GM19397 (cell line): ENCODE measurements around the gene ARL2.
"Not testable (repeated sequence)": the region's sequence is repeated elsewhere in the genome, so short reads cannot be mapped to it uniquely, and the experiment has no call there.

Experiments used
- ATAC-seq: cut with Tn5 transposase; IDR thresholded peaks from one replicate; pipeline ENCODE4 v1.9.1; 2021; ENCODE audit warnings: mild to moderate bottlenecking, moderate library complexity; ENCODE audit not compliant: unreplicated experiment

Gene ARL2

GRCh38 chr11:65003968-65004367 lies 10.0 kb upstream of the ARL2 start:
- ATAC-seq = not testable (repeated sequence)

- ATAC-seq = no peak
These were observed 5.9 kb upstream of the ARL2 start for GRCh38 chr11:65008016-65008415.

GRCh38 chr11:65008873-65009272 lies 5.1 kb upstream of the ARL2 start:
- no peak for ATAC-seq

DNA sequence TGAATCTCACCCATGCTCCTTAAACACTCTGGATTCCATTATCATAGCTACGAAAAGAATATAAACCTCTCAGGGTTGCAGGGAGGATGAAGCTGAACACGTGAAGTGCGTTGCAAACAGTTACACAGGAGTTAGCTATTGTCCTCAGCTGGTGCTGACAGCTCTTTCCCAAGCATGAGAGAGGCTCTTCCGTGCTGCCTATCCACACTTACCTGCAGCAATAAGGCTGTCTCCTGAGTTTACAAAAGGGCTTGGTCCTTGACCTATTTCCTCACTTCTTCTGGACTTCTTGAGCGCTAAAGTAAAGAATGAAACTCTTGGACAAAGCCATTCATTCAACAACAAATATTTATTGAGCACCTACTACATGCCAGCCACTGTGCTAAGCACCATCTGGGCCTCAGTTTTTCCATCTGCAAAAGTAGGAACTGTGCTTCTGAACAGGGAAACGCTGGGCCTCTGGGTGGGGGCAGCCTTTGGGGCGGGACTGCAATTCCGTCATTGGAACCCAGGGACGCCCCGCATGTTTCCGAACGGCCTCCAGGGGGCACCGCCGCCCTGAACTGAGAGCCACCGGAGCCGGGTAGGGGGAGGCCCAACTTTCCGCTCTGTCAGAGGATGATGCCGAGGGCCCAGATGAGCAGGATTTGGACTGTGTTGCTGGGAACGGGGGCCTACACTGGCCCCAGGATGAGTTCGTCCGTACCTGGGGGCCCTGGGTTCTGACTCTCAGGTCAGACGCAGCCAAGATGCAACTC lies 651 bp upstream of the ARL2 start:
- peak; percentile 71 for ATAC-seq

- no peak for ATAC-seq
These were observed 817 bp downstream of the ARL2 start for GRCh38 chr11:65014726-65015227.

- no peak for ATAC-seq
These were observed 2.7 kb downstream of the ARL2 start for GRCh38 chr11:65016705-65017104.

DNA sequence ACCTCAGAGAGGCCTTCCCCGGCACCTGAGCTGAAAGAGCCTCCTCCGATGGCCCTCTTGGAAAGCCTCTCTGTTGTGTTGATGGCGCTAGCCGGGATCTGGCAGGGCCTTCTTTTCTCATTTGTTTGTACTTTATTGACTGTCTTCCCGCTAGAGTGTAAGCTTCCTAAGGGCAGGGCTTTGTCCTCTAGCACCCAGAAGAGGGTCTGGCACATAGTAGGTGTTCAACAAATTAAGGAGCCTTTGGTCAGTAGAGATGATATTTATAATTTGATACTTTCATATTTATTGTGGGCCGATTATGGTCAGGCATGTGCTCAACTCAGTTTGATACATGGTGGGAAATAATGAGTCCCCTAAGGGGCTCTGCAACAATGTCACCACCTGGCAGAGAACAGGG lies 4.0 kb downstream of the ARL2 start:
- ATAC-seq = no peak

DNA sequence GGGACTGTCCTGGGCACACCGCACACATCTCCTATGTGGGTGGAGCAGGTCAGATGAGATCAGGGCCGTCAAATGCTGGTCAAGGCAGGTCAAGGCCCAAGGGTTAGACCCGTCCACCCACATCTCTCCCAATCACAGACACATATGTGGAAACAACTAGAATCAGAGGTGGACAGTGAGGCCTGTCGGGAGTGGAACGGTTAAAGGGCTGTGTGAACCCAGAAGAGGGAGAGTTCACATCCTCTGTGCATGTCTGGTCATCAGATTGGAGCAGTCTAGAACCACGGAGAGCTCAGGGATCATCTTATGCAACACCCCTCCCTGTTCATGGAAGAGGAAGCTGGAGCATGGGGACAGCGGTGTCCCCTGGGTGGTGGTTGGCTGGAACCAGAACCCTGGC lies 5.9 kb downstream of the ARL2 start:
- no peak for ATAC-seq

GRCh38 chr11:65021003-65021402 lies 7.0 kb downstream of the ARL2 start:
- no peak for ATAC-seq

DNA sequence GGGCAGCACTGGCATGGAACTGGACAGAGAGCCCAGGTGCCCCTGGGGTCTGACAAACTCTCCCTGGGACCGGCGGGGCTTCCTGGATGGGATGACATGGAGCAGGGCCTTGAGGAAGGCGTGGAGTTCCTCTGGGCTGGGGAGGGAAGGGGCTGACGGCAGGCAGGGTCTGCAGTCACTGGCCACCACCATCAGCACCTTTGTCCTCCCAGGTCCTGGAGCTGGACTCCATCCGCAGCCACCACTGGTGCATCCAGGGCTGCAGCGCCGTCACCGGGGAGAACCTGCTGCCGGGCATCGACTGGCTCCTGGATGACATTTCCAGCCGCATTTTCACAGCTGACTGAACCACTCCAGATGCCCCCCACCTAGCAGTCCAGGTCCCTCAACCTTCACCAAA lies 7.5 kb downstream of the ARL2 start:
- ATAC-seq = no peak

DNA sequence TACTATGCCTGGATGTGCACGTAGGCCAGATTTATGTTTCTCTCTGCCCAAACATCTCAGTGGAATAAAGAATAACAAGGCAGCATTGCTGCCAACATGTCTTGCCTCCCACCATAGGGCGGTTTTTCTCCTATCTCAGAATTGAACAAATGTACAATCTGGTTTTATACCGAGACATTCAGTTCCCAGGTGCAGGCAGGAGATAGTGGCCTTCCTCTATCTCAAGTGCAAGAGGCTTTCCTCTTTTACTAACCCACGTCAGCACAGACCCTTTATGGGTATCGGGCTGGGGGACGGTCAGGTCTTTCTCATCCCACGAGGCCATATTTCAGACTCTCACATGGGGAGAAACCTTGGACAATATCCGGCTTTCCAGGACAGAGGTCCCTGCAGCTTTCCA lies 9.5 kb downstream of the ARL2 start:
- ATAC-seq = not testable (repeated sequence)

DNA sequence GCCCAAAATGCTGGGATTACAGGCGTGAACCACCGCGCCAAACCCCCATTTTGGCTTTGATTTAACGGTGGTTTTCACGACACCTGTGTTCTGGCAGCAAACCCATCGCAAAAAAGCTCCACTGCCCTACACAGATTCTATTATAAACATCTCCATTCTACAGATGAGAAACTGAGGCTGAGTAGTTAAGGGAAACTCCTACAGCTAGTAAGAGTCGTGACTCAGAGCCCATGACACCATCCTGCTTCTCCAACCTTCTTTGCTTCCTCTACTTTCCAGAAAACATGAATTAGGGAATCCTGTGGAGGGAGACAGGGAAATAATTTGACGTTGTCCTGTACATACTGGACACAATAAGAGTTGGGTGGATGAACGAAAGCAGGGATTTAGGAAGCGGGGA lies 12.8 kb downstream of the ARL2 start:
- no peak for ATAC-seq

- peak; percentile 81 for ATAC-seq
These were observed 13.5 kb downstream of the ARL2 start, which contains the start of gene SNX15 for GRCh38 chr11:65027213-65028067. SNX15 (plus strand) TSS chr11:65027439; CDS start chr11:65027538, 99 bp downstream.

DNA sequence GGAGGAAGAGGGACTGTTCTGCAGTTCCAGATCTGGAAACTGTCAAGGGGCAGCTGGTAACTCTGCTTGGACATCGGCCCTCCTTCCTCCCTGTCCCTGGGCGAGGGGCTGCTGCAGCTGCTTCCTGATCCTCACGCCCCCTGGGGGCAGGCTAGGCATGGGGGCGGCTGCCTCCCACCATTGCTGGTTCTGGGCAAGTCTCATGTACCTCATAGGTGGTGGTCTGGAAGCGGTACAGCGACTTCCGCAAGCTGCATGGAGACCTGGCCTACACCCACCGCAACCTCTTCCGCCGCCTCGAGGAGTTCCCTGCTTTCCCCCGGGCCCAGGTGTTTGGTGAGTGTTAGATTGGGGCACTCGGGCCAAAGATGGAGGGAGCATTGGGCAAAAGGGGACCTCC lies 18.3 kb downstream of the ARL2 start:
- ATAC-seq = no peak

DNA sequence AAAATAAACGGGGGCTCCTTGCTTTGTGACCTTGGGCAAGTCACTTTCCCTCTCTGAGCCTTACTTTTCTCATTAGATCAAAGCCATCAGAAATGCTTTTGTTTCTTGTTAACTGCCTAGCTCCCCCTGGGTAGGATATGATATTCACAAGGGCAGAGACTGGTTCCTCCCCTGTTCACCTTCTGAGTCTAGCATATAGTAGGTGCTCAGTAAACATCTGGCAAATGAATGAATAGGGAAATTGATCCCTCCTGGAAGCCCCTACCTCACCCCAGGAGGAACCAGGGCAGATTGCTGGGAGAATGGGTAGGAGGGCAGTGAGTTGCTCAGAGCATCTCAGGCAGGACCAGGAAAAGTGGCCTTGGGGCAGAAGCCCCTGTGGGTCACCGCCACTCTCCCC lies 20.5 kb downstream of the ARL2 start:
- ATAC-seq = no peak

GRCh38 chr11:65035579-65035978 lies 21.6 kb downstream of the ARL2 start:
- no peak for ATAC-seq

- ATAC-seq = no peak
These were observed 23.0 kb downstream of the ARL2 start for GRCh38 chr11:65036931-65037330.

DNA sequence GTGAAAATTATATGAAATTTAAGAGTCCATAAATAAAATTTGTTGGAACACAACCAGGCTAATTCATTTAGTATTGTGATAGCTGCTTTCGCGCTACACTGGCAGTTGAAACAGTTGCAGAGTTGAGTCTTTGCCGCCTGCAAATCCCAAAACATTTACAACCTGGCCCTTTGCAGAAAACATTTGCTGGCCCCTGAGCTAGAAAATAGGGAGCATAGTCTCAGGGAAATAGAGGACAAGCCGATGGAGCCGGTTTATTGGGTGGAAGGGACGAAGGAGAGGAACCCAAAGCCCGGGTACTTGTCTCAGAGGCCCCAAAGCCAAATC lies 26.5 kb downstream of the ARL2 start:
- no peak for ATAC-seq

DNA sequence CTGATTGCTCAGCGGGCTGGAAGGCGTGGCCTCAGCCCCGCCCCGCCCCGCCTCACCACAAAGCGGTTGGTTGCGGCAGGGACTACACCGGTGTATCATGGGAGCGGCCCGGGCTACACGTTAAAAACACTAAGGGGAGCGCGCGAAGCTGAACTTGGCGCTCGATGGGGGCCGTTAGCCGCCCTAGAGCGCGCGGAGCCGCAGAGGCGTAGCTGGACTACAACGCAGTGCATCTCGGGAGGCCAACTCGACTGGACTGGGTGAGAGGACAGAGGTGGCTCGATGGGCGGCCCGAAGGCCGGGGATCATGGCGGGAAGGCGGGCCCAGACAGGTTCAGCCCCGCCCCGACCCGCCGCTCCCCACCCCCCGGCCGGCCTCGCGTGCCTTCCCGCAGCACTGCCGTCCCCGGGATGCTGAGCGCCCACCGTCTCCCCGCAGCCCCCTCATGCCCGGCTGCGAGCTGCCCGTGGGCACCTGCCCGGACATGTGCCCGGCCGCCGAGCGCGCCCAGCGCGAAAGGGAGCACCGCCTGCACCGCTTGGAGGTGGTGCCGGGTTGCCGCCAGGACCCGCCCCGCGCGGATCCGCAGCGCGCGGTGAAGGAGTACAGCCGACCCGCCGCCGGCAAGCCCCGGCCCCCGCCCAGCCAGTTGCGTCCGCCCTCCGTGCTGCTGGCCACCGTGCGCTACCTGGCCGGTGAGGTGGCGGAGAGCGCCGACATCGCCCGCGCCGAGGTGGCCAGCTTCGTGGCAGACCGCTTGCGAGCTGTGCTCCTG lies 27.1 kb downstream of the ARL2 start, which contains the start of gene SAC3D1:
Gene SAC3D1 (plus strand): TSS at position 364 of the 776 bp plus-strand sequence. CDS start 83 bp downstream, at position 447.
- ATAC-seq = peak; percentile 76

GRCh38 chr11:65042891-65043290 lies 28.9 kb downstream of the ARL2 start:
- ATAC-seq = no peak

DNA sequence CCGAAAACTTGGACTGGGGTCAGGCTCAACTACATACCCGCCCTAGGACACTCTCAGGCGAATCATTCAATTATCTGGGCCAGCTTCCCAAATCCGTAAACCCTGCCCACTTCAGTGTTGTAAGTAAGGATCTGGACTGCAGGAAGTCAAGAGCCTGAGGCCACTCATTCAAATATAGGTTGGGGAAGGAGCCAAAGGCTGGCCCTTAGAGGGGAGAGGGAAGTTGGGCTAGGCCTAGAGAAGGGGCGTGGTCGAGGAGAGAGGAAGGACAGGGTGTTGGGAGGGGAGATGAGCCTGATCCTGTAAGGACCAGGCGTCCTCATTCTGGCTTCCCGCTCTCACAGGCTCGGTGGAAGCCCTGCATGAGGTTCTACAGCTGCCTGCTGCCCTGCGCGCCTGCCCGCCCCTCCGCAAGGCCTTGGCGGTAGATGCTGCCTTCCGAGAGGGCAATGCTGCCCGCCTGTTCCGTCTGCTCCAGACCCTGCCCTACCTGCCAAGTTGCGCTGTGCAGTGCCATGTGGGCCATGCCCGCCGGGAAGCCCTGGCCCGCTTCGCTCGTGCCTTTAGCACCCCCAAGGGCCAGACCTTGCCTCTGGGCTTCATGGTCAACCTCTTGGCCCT lies 30.0 kb downstream of the ARL2 start:
- ATAC-seq = no peak
